HL-60 (cell line): ENCODE data around the gene MYO6.

Source experiments
- DNase-seq, 2 experiments: peaks; one replicate each; pipeline ENCODE4 v3.0.0-alpha.2; 2010 to 2020; ENCODE audit warnings: low read depth in 1 of 2, low spot score in 1 of 2
- H3K27ac ChIP-seq: fragments of 250-450 bp; sonication (Bioruptor Pico); replicated peaks from 2 replicates; pipeline ENCODE4 v1.5.1; 2020; ENCODE audit warnings: mild to moderate bottlenecking, moderate library complexity
- H3K27me3 ChIP-seq: fragments of 250-450 bp; sonication (Bioruptor Pico); 2 replicates; pipeline ENCODE4 v1.5.1; 2021; ENCODE audit warnings: mild to moderate bottlenecking, moderate library complexity; ENCODE audit not compliant: insufficient read depth, poor library complexity, severe bottlenecking
- H3K4me3 ChIP-seq: replicated peaks from 2 replicates; pipeline ENCODE4 v1.5.1; 2011; ENCODE audit warnings: mild to moderate bottlenecking, control low read depth, low read length; ENCODE audit not compliant: insufficient read depth
- GABPA ChIP-seq: IDR thresholded peaks from 2 replicates; pipeline ENCODE4 v1.6.1; 2012; ENCODE audit warnings: low read depth
- POLR2AphosphoS5 ChIP-seq: IDR thresholded peaks from 2 replicates; pipeline ENCODE4 v1.6.1; 2012; ENCODE audit warnings: low read depth
- SPI1 ChIP-seq: IDR thresholded peaks from 2 replicates; pipeline ENCODE4 v1.6.1; 2012; ENCODE audit warnings: low read depth, mild to moderate bottlenecking, borderline replicate concordance
- TF ChIP-seq, protein P1 (sequence below): IDR thresholded peaks from 2 replicates; pipeline ENCODE4 v1.6.1; 2012; ENCODE audit warnings: low read depth; ENCODE audit not compliant: insufficient replicate concordance
- TF ChIP-seq, protein P2 (sequence below): IDR thresholded peaks from one replicate; pipeline ENCODE4 v1.5.1; 2011; ENCODE audit warnings: low read length, control low read depth, inconsistent platforms; ENCODE audit not compliant: insufficient read depth

MYO6 gene

DNA sequence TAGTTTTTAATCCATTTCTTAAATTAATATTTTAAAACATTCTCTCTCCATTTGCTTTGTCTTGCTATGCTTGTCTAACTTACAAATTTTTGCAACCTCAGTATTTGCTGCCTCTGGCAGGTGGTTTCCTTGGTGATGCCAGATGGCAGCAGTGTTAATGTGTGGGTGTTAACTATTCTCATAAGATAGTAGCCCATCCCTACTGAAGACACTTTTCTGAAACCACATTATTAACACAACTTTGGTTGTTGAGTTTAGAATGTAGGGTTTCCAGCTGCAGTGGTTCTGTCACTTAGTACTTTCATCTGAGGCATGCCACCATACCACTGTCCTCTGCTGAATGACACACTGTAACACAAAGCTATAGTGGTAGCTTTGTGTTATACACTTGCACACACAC is 75.1 kb downstream of the MYO6 start:
- H3K27me3 ChIP-seq = no peaks in the 10 kb centered on the region
- no peak overlapping the region for H3K4me3 ChIP-seq
- DNase-seq = no peak
- TF ChIP-seq, protein P1, sequence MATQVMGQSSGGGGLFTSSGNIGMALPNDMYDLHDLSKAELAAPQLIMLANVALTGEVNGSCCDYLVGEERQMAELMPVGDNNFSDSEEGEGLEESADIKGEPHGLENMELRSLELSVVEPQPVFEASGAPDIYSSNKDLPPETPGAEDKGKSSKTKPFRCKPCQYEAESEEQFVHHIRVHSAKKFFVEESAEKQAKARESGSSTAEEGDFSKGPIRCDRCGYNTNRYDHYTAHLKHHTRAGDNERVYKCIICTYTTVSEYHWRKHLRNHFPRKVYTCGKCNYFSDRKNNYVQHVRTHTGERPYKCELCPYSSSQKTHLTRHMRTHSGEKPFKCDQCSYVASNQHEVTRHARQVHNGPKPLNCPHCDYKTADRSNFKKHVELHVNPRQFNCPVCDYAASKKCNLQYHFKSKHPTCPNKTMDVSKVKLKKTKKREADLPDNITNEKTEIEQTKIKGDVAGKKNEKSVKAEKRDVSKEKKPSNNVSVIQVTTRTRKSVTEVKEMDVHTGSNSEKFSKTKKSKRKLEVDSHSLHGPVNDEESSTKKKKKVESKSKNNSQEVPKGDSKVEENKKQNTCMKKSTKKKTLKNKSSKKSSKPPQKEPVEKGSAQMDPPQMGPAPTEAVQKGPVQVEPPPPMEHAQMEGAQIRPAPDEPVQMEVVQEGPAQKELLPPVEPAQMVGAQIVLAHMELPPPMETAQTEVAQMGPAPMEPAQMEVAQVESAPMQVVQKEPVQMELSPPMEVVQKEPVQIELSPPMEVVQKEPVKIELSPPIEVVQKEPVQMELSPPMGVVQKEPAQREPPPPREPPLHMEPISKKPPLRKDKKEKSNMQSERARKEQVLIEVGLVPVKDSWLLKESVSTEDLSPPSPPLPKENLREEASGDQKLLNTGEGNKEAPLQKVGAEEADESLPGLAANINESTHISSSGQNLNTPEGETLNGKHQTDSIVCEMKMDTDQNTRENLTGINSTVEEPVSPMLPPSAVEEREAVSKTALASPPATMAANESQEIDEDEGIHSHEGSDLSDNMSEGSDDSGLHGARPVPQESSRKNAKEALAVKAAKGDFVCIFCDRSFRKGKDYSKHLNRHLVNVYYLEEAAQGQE = no peak
- TF ChIP-seq POLR2AphosphoS5 (no peak), GABPA (no peak)
- TF ChIP-seq, protein P2, sequence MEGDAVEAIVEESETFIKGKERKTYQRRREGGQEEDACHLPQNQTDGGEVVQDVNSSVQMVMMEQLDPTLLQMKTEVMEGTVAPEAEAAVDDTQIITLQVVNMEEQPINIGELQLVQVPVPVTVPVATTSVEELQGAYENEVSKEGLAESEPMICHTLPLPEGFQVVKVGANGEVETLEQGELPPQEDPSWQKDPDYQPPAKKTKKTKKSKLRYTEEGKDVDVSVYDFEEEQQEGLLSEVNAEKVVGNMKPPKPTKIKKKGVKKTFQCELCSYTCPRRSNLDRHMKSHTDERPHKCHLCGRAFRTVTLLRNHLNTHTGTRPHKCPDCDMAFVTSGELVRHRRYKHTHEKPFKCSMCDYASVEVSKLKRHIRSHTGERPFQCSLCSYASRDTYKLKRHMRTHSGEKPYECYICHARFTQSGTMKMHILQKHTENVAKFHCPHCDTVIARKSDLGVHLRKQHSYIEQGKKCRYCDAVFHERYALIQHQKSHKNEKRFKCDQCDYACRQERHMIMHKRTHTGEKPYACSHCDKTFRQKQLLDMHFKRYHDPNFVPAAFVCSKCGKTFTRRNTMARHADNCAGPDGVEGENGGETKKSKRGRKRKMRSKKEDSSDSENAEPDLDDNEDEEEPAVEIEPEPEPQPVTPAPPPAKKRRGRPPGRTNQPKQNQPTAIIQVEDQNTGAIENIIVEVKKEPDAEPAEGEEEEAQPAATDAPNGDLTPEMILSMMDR = no peak
- H3K27ac ChIP-seq = no peak overlapping the region

DNA sequence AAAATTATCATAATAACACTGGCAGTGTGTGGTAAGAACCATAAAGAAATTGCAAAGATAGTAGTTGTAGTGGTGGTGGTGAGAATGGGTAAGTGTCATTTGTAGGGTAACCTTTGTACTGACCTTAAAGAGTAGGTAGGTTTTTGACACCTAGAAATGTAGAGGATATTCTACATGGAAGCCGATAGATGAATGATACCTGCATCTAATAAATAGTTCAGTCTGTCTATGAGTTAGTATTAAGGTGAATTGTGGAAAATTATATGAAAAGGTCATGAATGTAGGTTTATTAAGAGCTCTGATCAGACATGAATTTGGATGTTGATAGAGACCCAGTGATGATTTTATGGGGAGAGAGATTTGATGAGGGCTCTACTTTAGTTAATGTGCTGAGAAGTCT is 78.1 kb downstream of the MYO6 start:
- no peak overlapping the region for H3K4me3 ChIP-seq
- H3K27ac ChIP-seq = no peak overlapping the region
- no peak for DNase-seq
- TF ChIP-seq, protein P2 = no peak
- no peak for TF ChIP-seq SPI1
- no peak for TF ChIP-seq GABPA
- TF ChIP-seq, protein P1 = no peak
- TF ChIP-seq POLR2AphosphoS5 = no peak
- no peaks in the 10 kb centered on the region for H3K27me3 ChIP-seq

DNA sequence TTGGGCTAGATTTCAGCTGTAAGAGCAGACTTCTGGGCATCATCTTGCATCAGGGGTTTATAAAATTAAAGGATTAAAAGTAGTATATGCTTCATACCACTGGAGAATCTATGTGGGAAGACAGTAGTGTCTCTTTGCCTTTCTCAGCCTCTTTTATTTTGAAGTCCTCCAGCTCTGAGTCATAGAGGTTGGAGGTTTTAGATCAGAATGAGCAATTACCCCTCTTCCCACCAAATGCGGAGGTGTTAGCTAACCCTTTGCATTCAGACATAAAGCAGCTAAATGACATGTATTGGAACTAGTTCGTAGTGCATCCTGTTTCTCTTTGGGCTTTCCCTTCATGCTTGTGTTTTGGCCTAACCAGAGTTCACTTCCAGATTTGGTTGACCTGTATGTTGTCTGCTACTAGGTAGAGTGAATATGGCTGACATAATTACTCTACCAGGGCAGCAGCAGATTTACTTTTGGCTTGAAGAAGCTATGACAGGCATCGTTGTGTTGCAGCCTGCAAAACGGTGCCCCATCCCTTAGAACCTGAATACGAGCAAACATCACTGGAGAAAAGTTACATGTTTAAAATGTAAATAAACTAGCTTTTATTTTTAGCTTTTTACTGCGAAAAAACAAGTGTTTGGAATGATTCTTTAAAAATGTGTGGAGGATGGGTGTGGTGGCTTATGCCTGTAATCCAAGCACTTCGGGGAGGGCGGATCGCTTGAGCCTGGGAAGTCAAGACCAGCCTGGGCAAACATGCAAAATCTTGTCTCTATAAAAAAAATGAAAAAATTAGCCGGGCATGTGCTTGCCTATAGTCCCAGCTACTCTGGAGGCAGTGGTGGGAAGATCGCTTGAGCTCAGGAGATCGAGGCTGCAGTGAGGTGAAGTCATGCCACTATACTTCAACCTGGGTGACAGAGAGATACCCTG is 82.2 kb downstream of the MYO6 start:
- TF ChIP-seq POLR2AphosphoS5 (no peak), GABPA (no peak), SPI1 (no peak)
- TF ChIP-seq, protein P2 = no peak
- TF ChIP-seq, protein P1 = no peak
- Histone ChIP-seq H3K4me3 (no peak overlapping the region), H3K27ac (no peak overlapping the region), H3K27me3 (no peaks in the 10 kb centered on the region)
- no peak for DNase-seq
